Non-pigmented ciliary epithelial cell (primary cell): ENCODE measurements around the gene HTRA1.

Experiments used
- DNase-seq: peaks from one replicate; pipeline ENCODE4 v3.0.0-alpha.2; 2010; ENCODE audit warnings: low read depth

HTRA1 gene

DNA sequence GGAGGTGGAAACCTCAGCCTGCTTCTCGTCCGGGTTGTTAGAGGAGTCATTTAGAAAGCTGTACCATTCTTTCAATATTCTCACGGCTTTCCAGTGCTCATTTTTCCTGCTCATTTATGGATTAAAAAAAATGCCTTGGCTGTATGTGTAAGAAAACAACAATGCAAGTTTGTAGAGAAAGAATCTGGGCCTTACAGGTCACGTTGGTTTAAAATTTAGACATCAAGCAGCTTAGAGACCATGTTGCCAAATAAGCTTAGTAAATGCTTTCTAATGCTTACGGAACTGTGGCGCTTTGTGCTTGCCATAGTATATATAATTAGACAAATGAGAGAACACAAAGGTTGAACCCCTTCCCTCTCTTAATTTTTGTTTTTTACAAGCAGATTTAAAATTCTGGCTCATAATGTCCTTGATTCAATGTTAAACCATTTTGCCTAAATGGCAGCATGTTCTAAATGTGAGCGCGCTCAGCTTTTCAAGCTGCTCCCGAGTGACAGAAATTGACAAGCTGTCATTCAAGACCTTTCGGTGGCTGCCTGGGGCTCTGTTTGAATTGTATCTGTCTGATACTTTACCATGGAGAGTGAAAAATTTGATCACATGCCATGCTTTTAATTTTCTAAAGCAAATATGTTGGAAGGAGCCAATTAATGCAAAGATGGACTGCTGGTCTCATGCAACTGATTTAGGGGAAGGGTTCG lies 5.8 kb upstream of the HTRA1 start:
- DNase-seq, result no peak

DNA sequence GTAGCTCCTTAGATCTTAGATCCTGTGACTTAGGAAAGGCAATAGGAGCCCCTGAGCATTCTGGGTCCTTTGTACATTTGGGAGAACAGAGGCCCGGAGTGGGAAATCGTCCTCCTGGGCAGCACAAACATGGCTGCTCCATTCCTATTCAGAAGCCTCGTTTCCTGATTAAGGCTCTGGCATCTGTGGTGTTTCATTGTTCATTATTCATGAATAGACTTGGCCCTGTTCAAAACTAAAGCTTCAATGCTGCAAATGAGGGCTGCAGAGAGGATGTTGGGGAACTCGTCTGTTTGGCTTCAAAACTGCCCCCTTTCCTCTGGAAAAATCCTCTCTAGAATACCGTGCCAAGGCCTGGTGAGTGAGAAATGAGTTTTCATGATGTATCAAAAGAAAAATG lies 3.4 kb upstream of the HTRA1 start:
- no peak for DNase-seq

DNA sequence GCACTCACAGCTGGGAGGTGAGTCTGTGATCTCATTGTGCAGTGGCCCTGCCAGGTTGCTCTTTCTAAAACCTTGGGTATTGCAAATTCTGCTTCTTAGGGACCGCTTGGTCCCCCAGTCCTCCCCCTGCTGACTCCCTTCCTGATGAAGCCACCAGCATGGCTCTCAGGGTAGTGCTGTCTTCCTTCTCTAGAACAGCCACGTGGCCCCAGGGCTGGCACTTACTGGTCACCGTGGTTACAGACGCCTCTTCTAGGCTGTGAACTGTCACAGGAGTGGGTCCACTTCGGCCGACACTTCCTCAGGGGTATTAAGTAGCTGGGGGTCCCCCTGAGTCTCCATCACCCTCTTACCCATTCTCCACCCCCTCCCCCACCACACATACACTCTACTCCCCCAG lies 2.7 kb upstream of the HTRA1 start:
- DNase-seq, result no peak

DNA sequence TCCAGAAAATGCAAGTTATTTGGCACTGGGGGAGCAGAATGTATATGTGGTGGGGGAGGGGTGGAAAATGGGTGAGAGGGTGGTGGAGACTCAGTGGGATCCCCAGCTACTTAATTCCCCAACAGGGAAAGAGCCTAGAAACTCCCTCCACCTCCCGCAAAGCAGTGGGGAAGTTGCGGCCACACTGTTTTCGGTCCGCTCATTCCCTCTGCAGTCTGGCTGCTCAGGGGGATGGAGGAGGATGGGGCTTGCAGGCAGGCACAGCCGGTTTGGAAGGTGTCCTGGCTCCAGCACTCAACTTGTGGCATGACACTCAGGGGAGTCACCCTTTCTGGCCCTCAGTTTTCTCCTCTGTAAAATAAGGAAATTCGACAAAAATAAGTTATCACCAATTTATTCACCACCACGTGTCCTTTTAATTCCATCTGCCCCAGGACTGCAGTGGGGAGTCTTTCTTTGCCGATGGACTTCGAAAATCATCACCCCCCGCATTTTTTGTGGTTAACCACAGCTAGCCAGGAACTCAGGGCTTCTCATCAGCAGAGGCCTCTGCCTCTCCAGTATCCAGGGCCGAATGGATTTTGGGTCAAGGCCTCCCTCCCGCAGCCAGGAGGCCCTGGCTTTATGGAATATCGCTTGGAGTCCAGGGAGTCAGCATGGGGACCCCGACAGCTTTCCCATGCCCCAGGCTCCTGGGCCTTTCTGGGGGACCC lies 1.6 kb upstream of the HTRA1 start:
- DNase-seq, result peak; percentile 36

DNA sequence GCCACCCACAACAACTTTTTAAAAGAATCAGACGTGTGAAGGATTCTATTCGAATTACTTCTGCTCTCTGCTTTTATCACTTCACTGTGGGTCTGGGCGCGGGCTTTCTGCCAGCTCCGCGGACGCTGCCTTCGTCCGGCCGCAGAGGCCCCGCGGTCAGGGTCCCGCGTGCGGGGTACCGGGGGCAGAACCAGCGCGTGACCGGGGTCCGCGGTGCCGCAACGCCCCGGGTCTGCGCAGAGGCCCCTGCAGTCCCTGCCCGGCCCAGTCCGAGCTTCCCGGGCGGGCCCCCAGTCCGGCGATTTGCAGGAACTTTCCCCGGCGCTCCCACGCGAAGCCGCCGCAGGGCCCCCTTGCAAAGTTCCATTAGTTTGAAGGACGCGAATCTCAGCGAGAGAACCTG lies 461 bp upstream of the HTRA1 start:
- DNase-seq, result no peak

DNA sequence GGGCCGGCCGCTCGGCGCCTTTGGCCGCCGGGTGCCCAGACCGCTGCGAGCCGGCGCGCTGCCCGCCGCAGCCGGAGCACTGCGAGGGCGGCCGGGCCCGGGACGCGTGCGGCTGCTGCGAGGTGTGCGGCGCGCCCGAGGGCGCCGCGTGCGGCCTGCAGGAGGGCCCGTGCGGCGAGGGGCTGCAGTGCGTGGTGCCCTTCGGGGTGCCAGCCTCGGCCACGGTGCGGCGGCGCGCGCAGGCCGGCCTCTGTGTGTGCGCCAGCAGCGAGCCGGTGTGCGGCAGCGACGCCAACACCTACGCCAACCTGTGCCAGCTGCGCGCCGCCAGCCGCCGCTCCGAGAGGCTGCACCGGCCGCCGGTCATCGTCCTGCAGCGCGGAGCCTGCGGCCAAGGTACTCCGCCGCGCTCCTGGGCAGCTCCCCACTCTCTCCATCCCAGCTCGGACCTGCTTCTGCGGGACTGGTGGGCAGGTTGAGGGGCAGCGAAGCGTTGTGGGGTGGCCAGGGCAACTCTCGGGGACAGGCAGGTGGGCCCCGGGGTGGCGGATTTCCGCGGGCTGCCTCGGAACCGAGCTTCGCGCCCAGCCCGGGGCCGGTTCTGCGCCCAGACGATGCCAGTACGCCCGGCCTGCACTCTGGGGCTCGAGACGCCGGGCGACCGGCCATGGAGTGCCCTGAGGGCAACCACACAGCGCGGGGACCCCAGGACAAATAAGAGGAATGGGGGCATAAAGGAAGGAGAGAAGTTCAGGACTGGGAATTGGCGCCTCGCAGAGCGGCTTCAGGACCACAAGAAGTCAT lies 578 bp downstream of the HTRA1 start:
- no peak for DNase-seq

DNA sequence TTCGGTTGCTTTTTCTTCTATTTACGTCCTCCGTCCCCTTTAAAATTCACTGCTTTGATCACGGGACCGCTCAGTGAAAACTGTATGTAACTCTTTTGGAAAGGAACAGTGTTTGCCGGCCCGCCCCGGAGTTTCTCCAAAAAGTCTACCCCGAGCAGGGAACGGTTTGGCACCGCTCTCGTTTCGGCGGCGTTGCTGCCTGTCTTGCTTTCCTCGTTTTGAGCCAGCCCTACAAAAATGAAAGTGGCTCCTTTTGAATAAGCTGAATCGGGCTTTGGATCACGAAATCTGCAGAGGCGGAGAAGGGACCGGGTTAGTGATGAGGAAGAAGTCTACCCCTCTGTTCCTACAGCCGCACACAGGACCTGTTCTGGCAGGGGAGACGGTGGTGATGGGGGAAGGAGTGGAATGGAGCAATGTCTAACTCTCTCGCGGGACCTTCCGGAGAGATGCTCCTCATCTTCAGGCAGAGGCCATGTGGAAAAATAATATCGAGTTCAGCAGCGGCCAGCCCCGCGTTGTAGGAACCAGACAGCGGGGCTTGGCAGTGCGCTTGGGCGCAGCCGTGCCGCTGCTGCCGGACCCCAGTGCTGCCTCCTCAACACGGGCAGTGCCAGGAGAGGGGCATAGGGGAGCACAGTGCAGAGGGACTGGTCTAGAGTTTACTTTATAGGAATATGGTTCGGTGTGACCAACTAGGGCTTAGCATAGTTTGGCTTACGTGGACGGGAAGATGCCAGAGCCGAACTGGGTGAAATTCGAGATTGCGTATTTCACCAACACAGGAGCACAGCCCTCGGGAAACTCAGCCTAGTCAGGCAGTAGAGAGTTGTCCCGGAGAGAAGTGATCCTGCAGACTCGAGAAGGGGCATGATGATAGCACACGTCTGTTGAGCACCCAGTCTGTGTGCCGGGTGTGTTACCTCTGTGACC lies 1.4 kb downstream of the HTRA1 start:
- no peak for DNase-seq

DNA sequence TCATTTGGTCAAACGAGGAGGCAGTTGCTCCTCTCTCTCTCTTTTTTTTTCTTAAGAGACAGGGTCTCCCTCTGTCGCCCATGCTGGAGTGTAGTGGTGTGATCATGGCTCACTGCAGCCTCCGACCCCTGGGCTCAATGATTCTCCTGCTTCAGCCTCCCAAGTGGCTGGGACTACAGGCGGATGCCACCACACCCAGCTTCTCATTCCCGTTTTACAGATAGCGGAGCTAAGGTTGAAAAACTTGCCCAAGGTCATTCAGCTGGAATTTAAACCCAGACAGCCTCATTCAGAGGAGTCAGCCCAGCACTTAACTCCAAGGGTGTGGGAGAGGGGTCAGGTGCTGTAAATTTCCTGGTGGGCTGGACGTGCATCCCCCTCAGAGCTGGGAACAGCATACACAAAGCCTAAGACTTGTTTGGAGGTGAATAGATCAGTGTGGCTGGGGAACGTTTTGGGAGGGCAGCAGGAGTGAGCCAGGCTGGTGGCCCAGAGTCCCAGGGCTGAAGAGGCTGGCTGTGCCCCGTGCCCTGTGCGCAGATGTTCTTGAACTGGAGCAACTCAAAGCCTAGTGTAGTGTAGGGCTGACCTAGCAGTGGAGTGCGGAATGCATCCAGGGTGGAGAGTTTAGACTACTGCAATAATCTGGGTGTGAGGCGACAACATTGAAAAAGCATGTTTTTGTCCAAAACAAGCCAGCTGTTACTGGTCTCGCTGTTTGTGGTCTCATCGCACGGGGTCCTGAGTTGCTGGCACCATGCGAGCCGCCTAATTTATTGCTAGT lies 2.3 kb downstream of the HTRA1 start:
- DNase-seq, result no peak

DNA sequence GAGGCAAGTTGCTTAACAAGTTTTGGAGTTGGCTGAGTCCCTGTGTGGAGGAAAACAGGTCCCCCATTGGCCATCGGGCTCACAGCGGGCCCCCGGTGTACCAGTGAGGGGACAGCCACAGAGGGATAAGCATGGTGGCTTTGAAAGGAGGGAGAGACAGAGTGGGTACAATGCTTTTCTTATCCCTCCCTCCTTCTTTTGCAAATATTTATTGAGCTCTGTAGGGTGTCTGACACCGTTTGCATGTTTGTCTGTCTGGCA lies 2.8 kb downstream of the HTRA1 start:
- DNase-seq, result no peak

DNA sequence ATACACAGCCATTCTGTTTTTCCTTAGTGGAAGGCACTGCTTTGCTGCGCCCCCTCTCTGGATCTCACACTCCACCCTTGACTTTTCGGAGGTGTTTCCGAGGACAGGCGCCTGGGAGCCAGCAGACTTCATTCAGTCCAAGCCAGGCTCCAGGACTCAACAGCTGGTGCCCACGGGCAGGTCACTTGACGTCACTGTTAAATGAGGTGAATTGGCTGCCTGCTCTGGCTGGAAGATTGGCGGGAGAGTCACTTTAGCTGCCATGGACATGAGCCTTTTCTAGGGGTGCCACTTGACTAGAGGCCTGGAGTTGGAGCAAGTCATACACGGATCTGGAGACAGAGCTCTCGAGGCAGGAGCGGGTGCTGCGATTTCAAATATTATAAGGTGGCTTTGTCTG lies 3.2 kb downstream of the HTRA1 start:
- no peak for DNase-seq

DNA sequence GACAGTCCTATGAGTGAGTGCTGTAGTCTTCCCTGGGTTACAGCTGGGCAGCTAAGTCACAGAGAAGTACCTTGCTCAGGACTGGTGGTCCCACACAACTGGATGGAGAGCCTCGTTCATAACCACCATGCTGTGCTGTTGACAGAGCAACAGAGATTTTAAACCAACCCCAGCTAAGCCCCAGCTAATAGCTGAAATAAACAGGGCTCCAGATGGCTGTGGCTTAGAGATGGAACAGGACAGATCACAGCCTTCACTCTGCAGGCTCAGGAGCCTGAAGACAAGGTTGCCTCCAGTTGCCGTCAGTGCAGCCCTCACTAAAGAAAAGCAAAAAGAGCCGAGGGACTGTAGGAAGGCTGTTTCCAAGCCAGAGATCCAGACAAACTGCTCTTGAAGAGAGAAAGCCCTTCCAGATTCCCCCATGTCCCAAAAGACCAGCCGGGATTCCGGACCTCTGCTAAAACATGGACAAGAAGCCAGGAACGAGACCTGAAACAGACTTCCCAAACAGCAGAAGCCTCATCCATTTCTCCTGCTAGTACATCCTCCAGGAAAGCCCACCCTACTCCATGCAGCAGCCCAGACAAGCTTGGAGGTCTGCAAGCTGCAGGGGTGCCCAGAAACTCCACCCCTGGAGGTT lies 4.2 kb downstream of the HTRA1 start:
- no peak for DNase-seq

DNA sequence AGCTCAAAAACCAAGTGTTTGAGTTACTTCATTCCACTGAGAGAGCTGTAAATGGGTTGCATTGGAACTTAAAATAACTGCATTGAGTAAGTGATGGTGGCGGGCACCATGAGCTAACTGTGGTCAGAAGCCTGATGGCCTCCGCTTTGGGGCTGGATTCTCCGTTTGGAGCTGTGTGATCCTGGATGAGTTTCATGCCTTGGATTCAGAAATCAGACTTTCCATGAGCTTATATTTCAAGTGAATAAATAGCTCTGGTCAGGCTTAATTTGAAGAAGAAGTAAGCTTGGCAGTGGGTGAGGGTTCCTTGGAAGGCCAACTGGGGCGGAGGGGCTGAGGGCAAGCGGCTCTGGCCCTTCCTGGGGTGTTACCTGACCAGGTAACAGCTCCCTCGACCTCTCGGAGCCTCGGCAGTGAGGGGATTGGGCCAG lies 5.6 kb downstream of the HTRA1 start:
- no peak for DNase-seq

DNA sequence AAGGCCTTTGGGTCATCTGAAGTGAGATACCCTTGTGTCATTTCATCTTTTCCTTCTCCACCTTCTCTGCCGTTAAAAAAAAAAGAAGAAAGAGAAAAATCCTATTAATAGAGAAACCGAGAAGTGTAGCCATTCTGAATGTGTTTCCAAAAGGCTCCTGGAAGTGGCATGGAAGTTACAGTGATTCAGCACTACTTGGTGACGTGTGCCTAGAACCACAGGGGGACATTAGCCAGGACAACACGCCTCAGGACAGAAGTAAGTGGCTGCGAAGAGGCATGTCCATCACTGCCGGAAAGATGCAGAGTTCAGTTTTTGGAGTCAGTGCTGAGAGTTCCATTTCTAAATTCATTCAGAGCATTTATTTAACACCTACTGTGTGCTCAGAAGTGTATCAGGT lies 6.3 kb downstream of the HTRA1 start:
- no peak for DNase-seq

DNA sequence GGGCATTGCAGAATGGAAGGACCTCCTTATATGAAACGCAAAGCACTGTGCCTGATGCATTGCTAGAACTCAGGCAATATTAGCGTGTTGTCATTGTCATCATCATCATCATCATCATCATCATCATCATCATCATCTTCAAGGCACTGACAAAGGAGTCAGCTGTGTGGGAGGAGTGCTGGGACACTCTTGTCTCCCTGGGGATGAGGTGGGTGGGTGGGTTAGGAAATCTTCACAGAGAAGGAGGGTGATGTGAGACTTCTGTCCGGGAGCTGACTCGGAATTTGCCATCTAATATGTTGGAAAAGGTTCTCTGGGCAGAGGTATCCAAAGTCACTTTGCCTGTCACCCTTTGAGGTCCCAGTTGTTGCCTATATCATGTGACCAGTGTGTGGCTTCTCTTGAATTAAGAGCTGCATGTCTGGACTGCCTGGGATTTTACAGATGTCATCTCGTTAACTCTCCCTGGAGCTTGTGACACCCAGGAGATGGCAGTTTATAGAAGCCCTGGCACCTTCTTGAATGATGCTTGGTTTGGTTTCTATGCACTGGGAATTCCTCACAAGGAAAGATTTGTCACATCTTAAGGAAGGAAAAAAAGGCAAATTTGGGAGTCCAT lies 7.1 kb downstream of the HTRA1 start:
- DNase-seq, result no peak

DNA sequence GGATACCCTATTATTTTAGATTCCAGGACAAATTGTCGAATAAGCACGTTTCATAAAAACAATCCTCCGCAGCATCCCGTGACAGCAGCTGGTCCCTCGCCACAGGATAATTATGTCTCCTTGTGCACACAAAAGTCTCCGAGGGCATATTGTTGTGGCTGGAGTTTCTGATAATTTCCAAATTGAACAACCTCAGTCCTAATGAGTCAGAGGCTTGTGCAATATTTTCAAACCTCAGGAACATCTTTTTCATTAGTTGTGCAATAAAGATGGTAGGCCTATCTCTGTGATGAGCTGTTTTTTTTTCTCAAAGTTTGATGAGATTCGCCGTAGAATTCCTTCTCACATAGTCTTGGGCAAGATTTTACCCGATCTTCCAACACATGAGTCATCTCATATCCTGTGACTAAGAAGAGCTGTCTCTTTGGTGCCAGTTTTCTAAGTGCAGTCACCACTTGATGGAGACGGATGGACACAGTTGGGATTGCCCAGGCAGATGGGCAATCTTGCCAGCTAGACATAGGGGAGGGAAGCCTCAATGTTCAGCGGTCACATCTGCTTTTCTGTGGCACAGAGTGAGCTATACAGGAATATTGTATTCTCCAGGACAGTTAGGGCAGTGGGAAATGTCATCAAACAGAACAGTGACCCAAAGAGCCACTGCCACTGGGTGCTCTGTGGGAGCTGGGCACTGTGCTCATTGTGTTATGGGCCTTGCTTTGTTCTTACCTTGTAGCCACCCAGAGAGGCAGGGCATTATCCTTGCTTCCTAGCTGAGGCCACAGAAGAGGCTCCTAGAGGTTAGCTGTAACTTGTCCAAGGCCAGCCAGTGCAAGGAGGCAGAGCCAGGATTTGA lies 7.8 kb downstream of the HTRA1 start:
- peak; percentile 71 for DNase-seq

DNA sequence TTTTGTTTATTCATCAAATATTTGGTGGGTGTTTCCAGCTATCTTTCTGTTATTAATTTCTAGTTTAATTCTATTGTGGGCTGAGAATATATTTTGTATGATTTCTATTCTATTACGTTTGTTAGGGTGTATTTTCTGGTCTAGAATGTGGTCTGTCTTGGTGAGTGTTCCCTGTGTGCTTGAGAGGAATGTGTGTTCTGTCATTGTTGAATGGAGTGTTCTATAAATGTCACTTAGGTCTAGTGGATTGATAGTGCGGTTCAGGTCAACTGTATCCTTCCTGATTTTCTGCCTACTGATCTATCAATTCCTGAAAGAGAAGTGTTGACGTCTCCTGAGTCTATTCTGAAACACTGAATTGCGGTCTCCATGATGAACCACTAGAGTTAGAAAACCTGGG lies 8.5 kb downstream of the HTRA1 start:
- no peak for DNase-seq

DNA sequence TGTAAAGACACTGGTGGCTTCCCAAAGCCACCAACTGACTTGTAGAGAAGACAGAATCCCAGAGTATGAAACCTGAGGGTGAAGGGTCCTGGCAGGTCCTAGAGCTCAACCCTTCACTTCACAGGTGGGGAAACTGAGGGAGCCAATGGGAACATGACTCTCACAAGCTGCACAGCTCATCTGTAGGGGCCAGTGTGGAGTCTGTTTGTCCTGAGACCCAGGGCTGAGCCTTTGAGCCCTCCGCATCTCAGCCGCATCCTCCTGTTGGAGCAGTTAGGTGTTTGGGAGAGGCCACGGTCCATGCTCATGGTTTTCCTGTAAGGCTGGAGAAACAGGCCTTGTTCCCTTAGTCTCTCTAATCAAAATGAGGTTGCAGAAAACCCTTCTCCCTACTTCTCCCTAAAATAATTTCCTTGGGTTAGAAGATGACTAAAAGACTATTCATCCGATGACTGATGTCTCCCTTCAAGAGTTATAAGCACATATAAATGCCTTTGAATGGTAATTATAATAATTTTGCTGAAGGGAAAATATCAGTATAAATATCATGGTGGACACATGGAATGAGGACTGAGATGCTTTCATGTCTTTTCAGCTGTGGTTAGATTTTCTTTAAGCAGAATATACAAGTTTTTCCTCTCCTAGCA lies 10.3 kb downstream of the HTRA1 start:
- no peak for DNase-seq

DNA sequence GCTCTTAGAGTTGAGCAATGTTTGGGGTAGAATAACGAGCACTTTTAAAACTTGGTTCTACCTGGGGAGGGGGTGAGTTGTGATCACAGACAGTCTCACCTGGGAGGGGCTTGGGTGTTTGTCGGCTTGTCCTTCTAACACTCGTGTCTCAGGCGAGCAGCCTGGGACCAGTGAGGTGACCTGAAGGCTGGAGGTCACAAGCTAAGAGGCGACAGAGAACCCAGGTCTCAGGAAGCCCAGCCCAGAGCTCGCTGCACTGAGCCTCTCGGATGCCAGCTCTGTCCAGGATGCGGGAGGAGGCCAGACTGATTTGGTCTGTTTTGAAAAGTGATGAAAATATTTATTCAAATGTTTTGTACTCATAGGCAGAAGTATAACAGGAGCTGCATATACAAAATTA lies 11.8 kb downstream of the HTRA1 start:
- no peak for DNase-seq
